HG02588 (cell line): ENCODE data around the gene SLC7A5.
"Not testable (repeated sequence)": the region's sequence is repeated elsewhere in the genome, so short reads cannot be mapped to it uniquely, and the experiment has no call there.

ENCODE experiments used
- ATAC-seq: cut with Tn5 transposase; IDR thresholded peaks from one replicate; pipeline ENCODE4 v1.9.1; 2021; ENCODE audit warnings: mild to moderate bottlenecking, moderate library complexity; ENCODE audit not compliant: unreplicated experiment

Gene SLC7A5

DNA sequence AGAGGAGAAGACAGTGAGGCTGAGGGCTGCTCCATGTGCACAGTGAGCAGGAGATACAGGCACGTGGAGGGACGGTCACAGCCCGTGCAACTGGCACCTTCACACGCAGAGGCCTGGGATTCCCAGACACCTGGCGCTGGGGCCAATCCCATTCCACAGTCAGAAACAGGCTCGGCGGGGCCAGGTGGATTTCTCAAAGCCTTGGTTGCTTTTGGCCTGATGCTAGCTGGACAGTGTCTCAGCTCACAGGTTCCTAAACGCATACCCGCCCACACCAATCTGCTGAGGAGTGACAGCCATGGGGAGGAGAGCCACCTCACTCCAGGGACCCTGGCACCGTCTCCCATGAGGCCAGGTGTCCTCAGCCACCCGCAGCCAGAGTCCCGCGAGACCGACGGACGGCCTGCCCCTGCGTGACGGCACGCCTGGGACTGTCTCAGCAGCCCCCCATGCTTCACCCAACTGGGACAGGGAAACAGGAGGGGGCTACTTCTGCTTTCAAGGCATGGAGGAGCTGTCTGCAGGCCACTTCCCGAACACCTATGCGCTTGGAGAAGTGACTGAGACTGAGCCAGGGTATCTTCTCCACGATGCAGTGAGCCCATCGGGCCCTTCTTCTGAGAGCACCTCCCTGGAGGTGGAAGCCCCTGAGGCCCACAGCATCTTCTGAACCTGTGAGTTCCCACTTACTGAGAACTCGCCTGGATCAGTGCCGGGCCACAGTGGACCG is 6.5 kb downstream of the SLC7A5 start:
- not testable (repeated sequence) for ATAC-seq

DNA sequence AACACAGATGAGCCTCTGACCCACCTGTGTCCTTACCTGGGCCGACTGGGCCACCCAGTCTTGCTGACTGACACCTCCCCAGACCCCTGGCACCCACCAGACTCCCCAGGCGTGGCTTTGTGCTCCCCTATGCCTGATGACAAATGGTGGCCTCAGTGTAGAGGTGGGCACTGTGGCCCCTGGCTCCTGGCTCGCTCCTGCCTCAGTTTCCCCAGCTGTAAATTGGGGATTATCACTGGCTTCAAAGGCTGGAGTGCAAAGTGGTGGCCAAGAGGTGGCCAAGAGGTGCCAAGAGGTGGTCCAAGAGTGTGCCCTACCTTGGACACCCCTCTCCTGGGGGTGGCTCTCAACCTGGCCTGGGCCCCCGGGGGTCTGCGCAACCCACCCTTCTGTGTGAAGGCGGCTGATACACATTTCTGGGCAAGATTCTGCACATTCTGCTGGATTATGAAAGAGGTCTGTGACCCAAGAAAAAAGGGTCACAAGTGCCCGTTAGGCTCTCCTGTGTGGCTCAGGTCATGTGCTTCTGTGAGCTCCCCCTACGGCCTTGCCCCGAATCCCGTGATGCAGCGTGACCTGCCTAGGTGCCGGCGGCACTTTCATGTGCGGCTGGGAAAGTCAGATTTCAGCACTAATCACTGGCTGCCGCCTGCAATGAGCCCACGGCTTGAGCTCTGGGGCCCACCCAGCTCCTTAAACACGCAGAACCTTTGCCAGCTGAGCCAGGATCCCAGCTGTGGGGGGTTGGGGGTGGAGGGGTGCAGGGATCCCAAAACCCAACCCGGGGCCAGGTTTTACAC is 7.8 kb downstream of the SLC7A5 start:
- ATAC-seq, result not testable (repeated sequence)

DNA sequence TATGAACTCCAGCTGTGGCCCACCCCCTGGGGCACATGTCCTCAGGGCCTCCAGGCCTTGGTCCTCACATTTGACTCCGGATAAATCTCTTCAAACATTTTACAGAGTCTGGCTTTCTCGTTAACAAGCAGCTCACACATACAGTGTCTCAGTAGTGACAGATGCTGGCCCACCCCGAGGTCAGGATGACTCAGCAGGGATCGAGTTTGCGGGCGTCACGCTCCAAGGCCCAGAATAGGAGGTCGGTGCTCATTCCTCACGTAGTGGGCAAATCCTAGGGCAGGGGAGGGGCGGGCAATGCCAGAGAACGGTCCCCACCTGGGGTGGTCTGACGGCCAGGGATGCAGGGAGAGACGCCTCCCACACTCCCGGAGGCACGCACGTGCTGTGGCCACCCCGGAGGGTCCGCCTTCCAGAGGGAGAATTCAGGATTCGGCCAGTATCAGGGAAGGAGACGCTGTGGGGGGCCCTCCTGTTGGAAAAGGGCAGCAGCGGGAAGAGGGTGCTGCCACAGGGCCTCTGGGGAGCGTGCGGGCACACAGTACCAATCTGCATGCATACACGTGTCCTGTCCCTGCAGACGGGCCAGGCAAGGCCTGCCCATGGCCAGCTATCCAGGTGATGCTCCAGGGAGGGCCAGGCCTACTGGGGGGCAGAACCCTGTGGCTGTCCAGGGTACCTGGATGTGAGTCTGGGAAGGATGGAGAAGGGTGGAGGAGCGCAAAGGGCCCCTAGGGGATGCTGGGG is 8.6 kb downstream of the SLC7A5 start:
- ATAC-seq, result no peak

DNA sequence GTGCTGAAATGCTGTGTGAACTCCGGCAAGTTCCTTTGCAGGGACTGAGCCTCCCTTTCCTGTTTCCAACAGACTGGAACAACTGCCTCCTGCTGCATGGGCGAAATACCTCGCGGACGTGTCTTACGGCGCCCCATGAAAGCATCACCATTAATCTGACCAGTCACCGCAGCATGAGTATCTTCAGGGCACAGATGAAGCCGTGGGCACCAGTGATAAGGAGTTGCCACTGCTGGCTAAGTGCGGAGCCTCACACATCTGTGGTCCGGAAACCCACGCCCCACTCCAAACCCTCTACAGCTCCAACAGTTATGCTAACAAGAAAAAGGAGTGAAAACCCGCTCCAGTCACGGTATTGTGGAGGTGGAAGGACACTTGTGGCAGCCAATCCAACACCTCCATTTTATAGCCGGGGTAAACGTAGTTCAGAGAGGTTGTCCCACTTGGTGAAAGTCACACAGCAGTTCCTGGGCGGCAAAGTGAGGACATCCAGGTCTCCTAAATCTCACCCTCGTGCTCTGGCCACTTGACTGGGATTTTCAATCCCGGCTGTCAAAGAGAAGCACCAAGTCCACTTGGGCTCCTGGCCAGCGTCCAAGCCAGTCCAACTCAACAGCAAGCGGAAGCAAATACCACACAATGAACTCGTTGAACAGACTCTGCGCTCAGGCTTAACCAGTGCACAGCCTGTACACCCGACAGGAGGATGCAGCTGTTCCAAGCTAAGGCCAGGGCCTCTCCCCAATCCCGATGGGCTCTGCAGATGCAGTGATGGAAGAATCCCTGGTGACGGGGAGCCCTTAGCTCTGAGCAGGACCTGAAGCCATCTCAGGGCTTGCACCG is 10.9 kb downstream of the SLC7A5 start:
- not testable (repeated sequence) for ATAC-seq

DNA sequence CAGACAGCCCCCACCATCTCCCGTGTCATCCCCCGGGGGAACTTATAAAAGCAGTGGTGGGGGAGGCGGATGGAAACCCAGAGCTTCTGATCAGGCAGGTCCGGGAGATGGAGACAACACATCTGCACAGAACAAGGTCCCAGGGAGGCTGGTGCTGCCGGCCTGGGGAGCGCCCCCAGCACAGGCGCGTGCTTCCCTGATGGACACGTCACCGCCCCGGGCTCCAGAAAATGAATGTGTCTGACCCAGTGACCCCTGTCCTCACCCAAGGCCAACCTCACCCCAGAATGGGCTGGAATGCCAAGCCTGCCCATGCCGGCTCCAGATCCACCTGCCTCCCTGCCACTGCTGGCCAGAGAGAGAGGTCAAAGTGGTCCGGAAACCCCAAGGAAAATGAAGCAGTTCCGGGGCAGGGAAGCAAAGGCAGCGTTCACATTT is 12.5 kb downstream of the SLC7A5 start:
- no peak for ATAC-seq

- ATAC-seq, result no peak
Measured at GRCh38 chr16:87855852-87856715, 13.2 kb downstream of the SLC7A5 start.

GRCh38 chr16:87854907-87855683 is 14.2 kb downstream of the SLC7A5 start:
- no peak for ATAC-seq

DNA sequence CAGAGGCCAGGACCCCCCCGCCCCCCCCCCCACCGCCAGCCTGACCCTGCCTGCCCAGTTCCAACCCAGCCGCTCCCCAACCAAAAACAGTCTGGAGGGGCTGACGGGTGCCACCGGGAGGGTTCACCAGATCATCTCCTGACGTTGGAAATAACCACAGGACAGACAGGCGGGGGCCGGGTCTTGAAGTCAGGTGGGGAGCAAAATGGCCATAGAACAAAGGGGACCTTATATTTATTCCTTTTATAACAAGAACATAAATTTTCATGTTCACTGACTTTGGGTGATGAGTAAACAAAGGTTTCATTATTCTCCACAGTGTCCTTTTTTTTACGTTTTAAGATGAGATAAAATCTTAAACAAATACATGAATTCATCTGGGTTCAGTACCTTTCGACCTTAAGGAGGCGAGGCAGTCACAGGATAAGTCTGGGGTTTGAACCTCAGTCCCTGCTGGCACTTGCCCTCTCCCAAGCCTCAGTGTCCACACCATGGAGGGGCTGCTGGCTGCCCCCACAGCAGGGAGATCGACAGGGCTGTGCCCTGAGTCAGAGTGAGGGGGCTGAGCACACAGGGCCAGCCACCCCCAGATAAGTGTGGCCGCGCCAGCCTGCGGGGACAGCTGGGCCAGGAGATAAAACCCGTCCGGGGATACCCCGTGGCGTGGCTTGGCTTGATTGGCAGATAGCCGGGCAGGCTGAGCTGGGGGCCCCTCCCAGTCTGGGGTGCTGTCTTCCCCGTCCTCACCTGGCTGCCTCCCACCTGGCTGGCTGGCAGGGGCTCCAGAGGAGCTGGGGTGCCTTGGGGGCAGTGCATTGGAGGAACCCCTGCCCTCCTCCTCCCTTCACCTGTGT is 15.0 kb downstream of the SLC7A5 start:
- no peak for ATAC-seq

DNA sequence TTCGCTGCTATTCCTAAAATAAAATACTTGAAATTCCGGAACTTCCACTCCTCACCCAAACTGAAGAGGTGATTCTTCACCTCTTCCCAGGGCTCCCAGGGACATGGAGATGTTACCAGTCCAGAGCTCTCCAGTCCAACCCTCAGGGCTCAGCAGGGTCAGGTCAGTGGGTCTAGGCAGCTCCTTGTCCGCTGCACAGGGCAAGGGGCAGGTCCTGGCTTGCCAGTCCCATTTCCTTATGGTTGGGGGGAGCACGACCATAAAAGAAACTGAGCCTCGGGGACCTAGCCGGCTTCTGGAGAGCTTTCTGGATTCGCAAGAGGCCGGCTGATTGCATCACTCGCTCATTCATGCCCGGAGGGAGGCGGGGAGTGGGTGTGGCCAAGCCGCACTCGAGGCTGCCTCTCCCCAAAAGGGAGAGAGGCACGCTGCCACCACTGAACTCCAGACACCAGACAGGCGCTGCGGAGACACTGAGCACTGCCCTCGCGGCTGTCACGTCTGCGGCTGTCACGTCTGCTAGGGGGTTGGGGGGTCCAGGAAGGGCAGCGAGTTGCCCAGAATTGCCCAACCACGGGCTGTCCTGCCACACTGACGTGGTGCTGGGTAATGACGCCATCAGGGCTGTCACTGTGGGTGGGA is 15.8 kb downstream of the SLC7A5 start:
- ATAC-seq, result peak; percentile 42

DNA sequence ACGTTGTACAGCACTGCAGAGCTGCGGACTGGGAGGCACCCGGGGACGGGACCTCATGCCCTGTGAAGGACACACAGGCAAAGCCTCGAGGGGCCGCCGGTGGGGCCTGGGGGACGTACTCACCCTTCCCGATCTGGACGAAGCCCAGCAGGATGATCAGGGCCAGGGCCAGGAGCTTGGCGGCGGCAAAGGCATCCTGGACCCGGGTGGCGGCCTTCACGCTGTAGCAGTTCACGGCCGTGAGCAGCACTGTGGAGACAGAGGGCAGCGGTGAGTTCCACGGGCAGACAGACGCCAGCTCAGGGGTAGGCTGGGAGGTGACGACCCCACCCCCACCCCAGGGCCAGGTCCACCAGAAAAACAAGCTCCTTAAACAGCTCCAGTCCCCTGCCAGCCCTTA is 17.7 kb downstream of the SLC7A5 start:
- ATAC-seq, result no peak

- no peak for ATAC-seq
Measured at GRCh38 chr16:87851141-87851587, 18.1 kb downstream of the SLC7A5 start.

GRCh38 chr16:87850009-87851006 is 19.0 kb downstream of the SLC7A5 start:
- ATAC-seq, result no peak

GRCh38 chr16:87849419-87850008 is 19.8 kb downstream of the SLC7A5 start:
- no peak for ATAC-seq

DNA sequence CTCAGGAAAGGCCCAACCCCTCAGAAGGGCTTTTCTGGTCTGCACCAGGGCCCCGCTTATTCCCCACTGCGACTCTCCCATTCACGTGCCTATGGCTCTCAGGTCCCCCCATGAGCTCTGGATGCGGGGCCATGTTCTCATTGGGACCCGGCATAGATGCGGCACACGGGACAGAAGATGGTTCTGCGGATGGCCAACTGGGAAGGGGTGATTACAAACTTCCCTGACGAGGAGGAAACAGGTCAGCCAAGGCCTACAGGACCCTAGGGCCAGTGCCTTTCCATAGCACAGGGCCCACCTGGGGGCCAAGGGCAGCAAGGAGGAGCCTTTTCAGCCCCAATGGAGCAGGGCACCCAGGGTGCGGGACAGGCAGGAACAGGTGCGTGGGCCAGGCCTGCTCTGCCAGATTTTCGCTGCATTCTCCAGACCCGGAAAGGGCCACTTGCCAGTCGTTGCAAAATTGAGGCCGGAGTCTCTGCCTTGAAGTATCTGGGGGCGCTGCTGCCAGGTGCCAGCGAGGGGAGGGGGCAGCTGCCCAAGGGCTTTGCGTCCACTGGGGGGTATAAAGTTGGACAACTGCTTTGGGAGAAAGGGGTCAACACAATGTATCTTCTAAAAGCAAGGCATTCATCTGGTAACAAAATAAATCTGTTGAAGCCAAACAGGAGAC is 20.5 kb downstream of the SLC7A5 start:
- ATAC-seq, result no peak
